DMS153 (cell line): ENCODE data around the gene DBI.

Source experiments
- DNase-seq: peaks from one replicate; lab custom pipeline; 2025; lab: John Stamatoyannopoulos, UW

Gene DBI

GRCh38 chr2:119366649-119367471, at the start of gene DBI, which contains the start of gene C2orf76:
TSS of gene DBI (plus strand) at chr2:119366977. CDS start at chr2:119367052, 75 bp downstream.
TSS of gene C2orf76 (minus strand) at chr2:119366834. CDS start at chr2:119339959, 26,875 bp downstream.
- peak; percentile 95 for DNase-seq

GRCh38 chr2:119317554-119317953, 49.2 kb upstream of the DBI start:
- no peak for DNase-seq

GRCh38 chr2:119319593-119319992, 47.2 kb upstream of the DBI start:
- DNase-seq: no peak

- no peak for DNase-seq
Measured at GRCh38 chr2:119323459-119323858, 43.3 kb upstream of the DBI start.

GRCh38 chr2:119324685-119325270, 42.0 kb upstream of the DBI start:
- no peak for DNase-seq

GRCh38 chr2:119326938-119327337, 39.8 kb upstream of the DBI start:
- no peak for DNase-seq

GRCh38 chr2:119327431-119327830, 39.3 kb upstream of the DBI start:
- DNase-seq: no peak

- no peak for DNase-seq
Measured at GRCh38 chr2:119332953-119333352, 33.8 kb upstream of the DBI start.

GRCh38 chr2:119333360-119333759, 33.4 kb upstream of the DBI start:
- no peak for DNase-seq

GRCh38 chr2:119333833-119334232, 32.9 kb upstream of the DBI start:
- DNase-seq: no peak

- DNase-seq: no peak
Measured at GRCh38 chr2:119337749-119338148, 29.0 kb upstream of the DBI start.

- DNase-seq: no peak
Measured at GRCh38 chr2:119338272-119338671, 28.5 kb upstream of the DBI start.

GRCh38 chr2:119338826-119339561, 27.8 kb upstream of the DBI start:
- no peak for DNase-seq

- no peak for DNase-seq
Measured at GRCh38 chr2:119339562-119339923, 27.2 kb upstream of the DBI start.

GRCh38 chr2:119341684-119342083, 25.1 kb upstream of the DBI start:
- no peak for DNase-seq

GRCh38 chr2:119349289-119349688, 17.5 kb upstream of the DBI start:
- DNase-seq: no peak

- DNase-seq: no peak
Measured at GRCh38 chr2:119350311-119350998, 16.3 kb upstream of the DBI start.

- no peak for DNase-seq
Measured at GRCh38 chr2:119352357-119352756, 14.4 kb upstream of the DBI start.

GRCh38 chr2:119354860-119355259, 11.9 kb upstream of the DBI start:
- no peak for DNase-seq

- no peak for DNase-seq
Measured at GRCh38 chr2:119359774-119360173, 7.0 kb upstream of the DBI start.

GRCh38 chr2:119360423-119360966, 6.3 kb upstream of the DBI start:
- DNase-seq: no peak

- DNase-seq: no peak
Measured at GRCh38 chr2:119364798-119365197, 2.0 kb upstream of the DBI start.
